Measurements from ENCODE around the gene SBNO2.

- TF ChIP-seq, protein P1, sequence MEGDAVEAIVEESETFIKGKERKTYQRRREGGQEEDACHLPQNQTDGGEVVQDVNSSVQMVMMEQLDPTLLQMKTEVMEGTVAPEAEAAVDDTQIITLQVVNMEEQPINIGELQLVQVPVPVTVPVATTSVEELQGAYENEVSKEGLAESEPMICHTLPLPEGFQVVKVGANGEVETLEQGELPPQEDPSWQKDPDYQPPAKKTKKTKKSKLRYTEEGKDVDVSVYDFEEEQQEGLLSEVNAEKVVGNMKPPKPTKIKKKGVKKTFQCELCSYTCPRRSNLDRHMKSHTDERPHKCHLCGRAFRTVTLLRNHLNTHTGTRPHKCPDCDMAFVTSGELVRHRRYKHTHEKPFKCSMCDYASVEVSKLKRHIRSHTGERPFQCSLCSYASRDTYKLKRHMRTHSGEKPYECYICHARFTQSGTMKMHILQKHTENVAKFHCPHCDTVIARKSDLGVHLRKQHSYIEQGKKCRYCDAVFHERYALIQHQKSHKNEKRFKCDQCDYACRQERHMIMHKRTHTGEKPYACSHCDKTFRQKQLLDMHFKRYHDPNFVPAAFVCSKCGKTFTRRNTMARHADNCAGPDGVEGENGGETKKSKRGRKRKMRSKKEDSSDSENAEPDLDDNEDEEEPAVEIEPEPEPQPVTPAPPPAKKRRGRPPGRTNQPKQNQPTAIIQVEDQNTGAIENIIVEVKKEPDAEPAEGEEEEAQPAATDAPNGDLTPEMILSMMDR (IDR thresholded peaks at IDR 0.05; ENCODE audit: low read length), result no peak
- TF ChIP-seq EZH2 (optimal IDR thresholded peaks at IDR 0.05; ENCODE audit: low read depth, low read length) (no peak), EZH2phosphoT487 (IDR thresholded peaks at IDR 0.05; ENCODE audit: low read length) (no peak)
These were observed 107.8 kb downstream of the SBNO2 start for GRCh38 chr19:1066251-1066747.
